Purkinje cell (primary cell): ENCODE results near the gene LCORL. TPM values are rescaled to one million over a fixed set of nuclear protein-coding genes. Genes with fewer than 3 reads are reported as not detected.

Experiments used
- polyA plus RNA-seq: library from polyadenylated mRNA; unstranded; fragments of >200 nt; fragmentation: Nextera tagmentation; gene quantifications from 2 replicates; pipeline ENCODE4 v1.2.1, GENCODE V29; 2014

Gene LCORL
- polyA plus RNA-seq = 5.4 and 5.6 TPM in 2 replicates

DNA sequence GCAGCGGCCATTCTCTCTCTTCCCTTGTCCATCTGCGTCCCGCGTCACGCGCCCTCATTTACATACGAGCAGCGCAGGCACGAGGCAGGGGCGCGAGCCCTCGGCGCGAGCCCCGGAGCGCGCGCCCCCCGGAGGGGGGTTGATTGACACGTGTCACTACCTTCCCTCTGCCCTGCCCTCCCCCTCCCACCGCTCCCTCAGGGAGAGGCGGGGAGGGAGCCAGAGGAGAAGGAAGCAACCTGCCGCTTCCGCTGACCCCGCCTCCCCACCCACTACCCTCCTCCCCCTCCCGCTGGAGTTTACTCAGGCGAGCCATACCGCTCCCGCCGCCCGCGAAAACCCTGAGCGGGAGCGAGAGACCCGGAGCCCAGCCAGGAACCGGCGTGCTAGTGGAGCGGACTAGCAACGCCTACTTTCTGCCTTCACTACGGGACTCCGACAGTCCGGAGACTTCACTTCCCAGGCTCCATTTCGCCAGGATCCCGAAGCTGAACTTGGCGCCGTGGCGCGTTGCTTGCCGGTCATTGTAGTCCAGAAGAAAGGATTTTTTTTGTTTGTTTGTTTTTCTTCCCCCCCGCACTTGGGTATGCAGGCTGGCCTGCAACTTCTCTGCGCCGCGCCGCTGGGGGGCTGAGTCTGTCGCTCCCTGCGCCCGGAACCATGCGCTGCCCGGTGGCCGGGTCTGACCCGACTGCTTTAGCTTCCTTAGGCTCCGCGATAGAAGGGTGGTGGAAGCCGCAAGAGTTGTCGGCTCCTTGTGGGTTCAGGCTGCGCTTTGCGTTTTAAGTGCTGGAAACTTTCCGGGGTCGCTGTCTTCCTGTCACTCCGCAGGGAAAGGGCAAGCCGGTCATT, at the start of gene LCORL:
Gene LCORL, minus strand, starts transcription at position 36 of the 852 bp plus-strand sequence. Its CDS starts 4 bp downstream, at position 32.

DNA sequence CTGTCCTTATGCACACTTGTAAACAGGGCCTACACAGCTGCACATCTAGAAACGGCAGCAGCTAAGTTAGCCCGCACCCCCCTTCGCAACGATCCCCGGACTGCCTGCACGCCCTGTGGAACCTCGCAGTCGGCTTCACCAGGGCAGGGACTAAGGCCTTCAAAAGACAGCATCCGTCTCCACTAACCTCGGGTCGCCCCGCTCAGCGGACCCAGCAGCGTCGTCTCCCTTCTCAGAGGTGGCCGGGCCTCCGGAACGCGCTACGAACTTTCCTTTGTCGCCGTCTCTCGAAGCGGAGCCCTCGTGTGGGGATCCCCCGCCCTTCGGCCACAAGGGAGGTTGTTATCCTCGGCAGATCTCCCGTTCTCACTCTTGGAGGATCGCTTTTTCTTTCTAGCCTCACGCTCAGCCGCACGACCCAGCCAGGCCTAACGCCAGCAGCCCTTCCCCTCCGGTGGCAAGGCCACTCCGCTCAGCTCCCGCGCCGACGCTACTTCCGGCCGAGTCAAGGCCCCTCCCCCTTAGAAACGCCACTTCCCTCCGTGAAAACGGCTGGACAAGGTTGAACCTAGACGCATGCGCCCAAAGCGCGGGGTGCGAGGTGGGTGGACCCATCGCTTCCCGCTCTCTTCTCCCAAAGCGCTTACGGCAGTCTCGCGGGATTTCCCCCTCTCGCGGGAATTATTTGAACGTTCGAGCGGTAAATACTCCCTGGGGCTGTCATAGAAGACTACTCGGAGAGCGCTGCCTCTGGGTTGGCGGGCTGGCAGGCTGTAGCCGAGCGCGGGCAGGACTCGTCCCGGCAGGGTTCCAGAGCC, 211.1 kb downstream of the LCORL start, which contains the start of the genes DCAF16 and NCAPG:
Gene DCAF16, minus strand, starts transcription at position 498 of the 818 bp plus-strand sequence. CDS start 6,616 bp downstream, outside the sequence.
Gene NCAPG, plus strand, starts transcription at position 720 of the 818 bp plus-strand sequence. CDS start 99 bp downstream, outside the sequence.

Other genes with a start within 250 kb of the LCORL start
- 2.3 and 3.1 TPM in 2 replicates for gene FAM184B, start 240.1 kb downstream of the LCORL start, polyA plus RNA-seq
- 6.8 and 15.5 TPM in 2 replicates for gene DCAF16, start 211.0 kb downstream of the LCORL start, polyA plus RNA-seq
- 6.0 and 9.3 TPM in 2 replicates for gene NCAPG, start 210.8 kb downstream of the LCORL start, polyA plus RNA-seq